NT2/D1 (cell line): ENCODE measurements around the gene AP2B1.

ENCODE experiments used
- DNase-seq: peaks from one replicate; pipeline ENCODE4 v3.0.0-alpha.2; 2011; ENCODE audit warnings: low read depth, low spot score
- H3K27me3 ChIP-seq: 2 replicates; pipeline ENCODE4 v1.6.0; 2011; ENCODE audit warnings: mild to moderate bottlenecking; ENCODE audit not compliant: insufficient read length, insufficient read depth
- H3K36me3 ChIP-seq: 2 replicates; pipeline ENCODE4 v1.6.1; 2011; ENCODE audit warnings: mild to moderate bottlenecking, low read length, mixed read lengths; ENCODE audit not compliant: insufficient read depth, insufficient read length
- H3K4me1 ChIP-seq: 2 replicates; pipeline ENCODE4 v1.5.1; 2011; ENCODE audit not compliant: insufficient read depth, insufficient read length
- H3K4me3 ChIP-seq: 2 replicates; pipeline ENCODE4 v1.5.1; 2011; ENCODE audit warnings: low read depth; ENCODE audit not compliant: insufficient read length
- H3K9ac ChIP-seq: 2 replicates; pipeline ENCODE4 v1.6.0; 2011; ENCODE audit warnings: low read depth; ENCODE audit not compliant: insufficient read length
- H3K9me3 ChIP-seq: 2 replicates; pipeline ENCODE4 v1.5.1; 2011; ENCODE audit warnings: mild to moderate bottlenecking, low read length; ENCODE audit not compliant: insufficient read depth
- SUZ12 ChIP-seq: IDR thresholded peaks from 2 replicates; pipeline ENCODE4 v1.6.1; 2011; ENCODE audit not compliant: insufficient read length, insufficient read depth; ENCODE audit errors: extremely low read depth
- YY1 ChIP-seq: IDR thresholded peaks from 2 replicates; pipeline ENCODE4 v1.6.1; 2011; ENCODE audit not compliant: insufficient read length, insufficient read depth
- ZNF274 ChIP-seq: IDR thresholded peaks from 2 replicates; pipeline ENCODE4 v1.6.1; 2011; ENCODE audit warnings: mild to moderate bottlenecking, low read depth, low read length

Gene AP2B1

GRCh38 chr17:35728551-35728950 is 141.4 kb downstream of the AP2B1 start:
- no peaks in the 10 kb centered on the region for H3K27me3 ChIP-seq
- no peak overlapping the region for H3K9ac ChIP-seq
- peaks cover 20% of the 10 kb centered on the region for H3K4me1 ChIP-seq
- no peaks in the 10 kb centered on the region for H3K9me3 ChIP-seq
- no peak overlapping the region for H3K4me3 ChIP-seq
- peaks cover 35% of the 10 kb centered on the region for H3K36me3 ChIP-seq
- no peak for DNase-seq
- TF ChIP-seq ZNF274, result no peak
- TF ChIP-seq SUZ12, result no peak
- no peak for TF ChIP-seq YY1

GRCh38 chr17:35729405-35729833 is 142.3 kb downstream of the AP2B1 start:
- Histone ChIP-seq H3K4me3 (no peak overlapping the region), H3K4me1 (peaks cover 20% of the 10 kb centered on the region), H3K36me3 (peaks cover 35% of the 10 kb centered on the region), H3K9me3 (no peaks in the 10 kb centered on the region), H3K9ac (no peak overlapping the region), H3K27me3 (no peaks in the 10 kb centered on the region)
- DNase-seq, result no peak
- TF ChIP-seq SUZ12, result no peak
- TF ChIP-seq YY1, result no peak
- no peak for TF ChIP-seq ZNF274

GRCh38 chr17:35730400-35731005 is 143.4 kb downstream of the AP2B1 start:
- Histone ChIP-seq H3K4me1 (peaks cover 20% of the 10 kb centered on the region), H3K4me3 (no peak overlapping the region), H3K9ac (no peak overlapping the region), H3K36me3 (peaks cover 31% of the 10 kb centered on the region), H3K9me3 (no peaks in the 10 kb centered on the region), H3K27me3 (no peaks in the 10 kb centered on the region)
- DNase-seq, result no peak
- TF ChIP-seq SUZ12, result no peak
- TF ChIP-seq ZNF274, result no peak
- TF ChIP-seq YY1, result no peak

- peak within 1 kb of the TSS; percentile 74 for H3K4me3 ChIP-seq
- DNase-seq, result no peak
- no peak for TF ChIP-seq SUZ12
- TF ChIP-seq ZNF274, result no peak
- TF ChIP-seq YY1, result no peak
These were observed 144.3 kb downstream of the AP2B1 start, which contains the start of gene RASL10B for GRCh38 chr17:35731239-35731916. Gene RASL10B, plus strand, starts transcription at chr17:35731639. Its CDS starts 3,546 bp downstream, at chr17:35735185.

DNA sequence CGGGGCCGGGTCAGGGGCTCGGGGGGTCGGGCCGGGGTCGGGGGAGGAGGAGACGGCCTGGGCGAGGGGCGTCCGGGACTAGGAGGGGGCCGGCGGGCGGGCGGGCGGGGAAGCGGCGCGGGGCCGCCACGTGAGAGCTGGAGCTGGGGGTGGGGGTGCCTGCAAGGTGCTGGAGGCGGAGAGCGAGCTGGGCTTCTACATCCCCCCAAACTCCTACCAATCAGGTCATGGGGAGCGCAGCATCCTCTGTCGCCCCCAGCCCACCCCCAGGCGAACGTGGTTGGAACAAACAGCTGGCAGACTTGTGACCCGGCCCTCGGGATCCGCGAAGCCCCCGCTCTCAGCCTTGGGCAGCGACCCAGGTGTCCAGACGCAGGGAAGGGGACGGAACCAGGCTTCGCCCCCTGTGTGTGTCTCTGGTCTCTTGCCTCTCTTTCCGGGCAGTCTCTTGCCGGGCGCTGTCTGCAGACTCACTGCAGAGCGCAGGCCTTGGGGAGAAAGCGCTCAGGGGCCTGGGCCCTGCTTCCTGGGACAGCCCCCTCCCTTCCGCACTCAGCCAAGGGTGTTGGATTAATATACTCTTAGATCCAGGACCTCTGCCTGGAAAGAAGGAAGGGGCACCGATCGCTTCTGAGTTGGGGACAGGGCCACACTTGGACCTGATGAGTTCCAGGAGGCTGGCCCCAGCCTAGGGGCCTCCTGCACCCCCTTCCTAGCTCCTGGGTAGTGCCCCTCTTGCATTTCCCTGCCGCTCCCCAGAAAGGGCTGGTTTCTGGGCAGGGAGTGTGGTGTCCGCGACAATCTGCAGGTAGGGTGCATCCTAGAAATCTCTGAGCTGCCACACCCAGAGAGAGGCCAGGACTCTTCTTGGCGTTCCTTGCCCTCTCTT is 145.0 kb downstream of the AP2B1 start:
- TF ChIP-seq SUZ12 (no peak), ZNF274 (no peak), YY1 (no peak)
- Histone ChIP-seq H3K27me3 (no peaks in the 10 kb centered on the region), H3K4me1 (peaks cover 10% of the 10 kb centered on the region), H3K9ac (peak overlapping the region; percentile 85), H3K9me3 (no peaks in the 10 kb centered on the region), H3K4me3 (peak overlapping the region; percentile 74), H3K36me3 (peaks cover 35% of the 10 kb centered on the region)
- DNase-seq, result no peak

More at GRCh38 chr17:35731239-35731916, 144.3 kb downstream of the AP2B1 start, which contains the start of gene RASL10B:
- Histone ChIP-seq H3K36me3 (peaks cover 33% of the 10 kb centered on the region), H3K4me1 (peaks cover 15% of the 10 kb centered on the region), H3K9ac (peak within 1 kb of the TSS; percentile 85), H3K27me3 (no peaks in the 10 kb centered on the region), H3K9me3 (no peaks in the 10 kb centered on the region)

GRCh38 chr17:35732806-35733136 is 145.6 kb downstream of the AP2B1 start:
- no peak for DNase-seq
- H3K4me3 ChIP-seq, result peak overlapping the region; percentile 74
- no peaks in the 10 kb centered on the region for H3K27me3 ChIP-seq
- H3K9ac ChIP-seq, result no peak overlapping the region
- H3K36me3 ChIP-seq, result peaks cover 39% of the 10 kb centered on the region
- peaks cover 10% of the 10 kb centered on the region for H3K4me1 ChIP-seq
- no peaks in the 10 kb centered on the region for H3K9me3 ChIP-seq
- TF ChIP-seq ZNF274, result no peak

- H3K9ac ChIP-seq, result no peak overlapping the region
- H3K9me3 ChIP-seq, result no peaks in the 10 kb centered on the region
- no peak overlapping the region for H3K4me3 ChIP-seq
- DNase-seq, result no peak
- H3K4me1 ChIP-seq, result peaks cover 10% of the 10 kb centered on the region
- no peaks in the 10 kb centered on the region for H3K27me3 ChIP-seq
- H3K36me3 ChIP-seq, result peaks cover 39% of the 10 kb centered on the region
- no peak for TF ChIP-seq ZNF274
- TF ChIP-seq SUZ12, result no peak
- TF ChIP-seq YY1, result no peak
These were observed 146.2 kb downstream of the AP2B1 start for GRCh38 chr17:35733366-35733765.
